GM12873 (cell line): Measurements from ENCODE around the gene FBXL19.

Experiments
- TF ChIP-seq, protein P1 (sequence below): IDR thresholded peaks from 2 replicates; pipeline ENCODE4 v1.5.1; 2012; ENCODE audit warnings: low read depth, mild to moderate bottlenecking, moderate library complexity, low read length, control low read depth; ENCODE audit not compliant: insufficient read depth; ENCODE audit errors: missing control alignments

FBXL19 gene

GRCh38 chr16:30951193-30951592 is 27.8 kb downstream of the FBXL19 start:
- TF ChIP-seq, protein P1, sequence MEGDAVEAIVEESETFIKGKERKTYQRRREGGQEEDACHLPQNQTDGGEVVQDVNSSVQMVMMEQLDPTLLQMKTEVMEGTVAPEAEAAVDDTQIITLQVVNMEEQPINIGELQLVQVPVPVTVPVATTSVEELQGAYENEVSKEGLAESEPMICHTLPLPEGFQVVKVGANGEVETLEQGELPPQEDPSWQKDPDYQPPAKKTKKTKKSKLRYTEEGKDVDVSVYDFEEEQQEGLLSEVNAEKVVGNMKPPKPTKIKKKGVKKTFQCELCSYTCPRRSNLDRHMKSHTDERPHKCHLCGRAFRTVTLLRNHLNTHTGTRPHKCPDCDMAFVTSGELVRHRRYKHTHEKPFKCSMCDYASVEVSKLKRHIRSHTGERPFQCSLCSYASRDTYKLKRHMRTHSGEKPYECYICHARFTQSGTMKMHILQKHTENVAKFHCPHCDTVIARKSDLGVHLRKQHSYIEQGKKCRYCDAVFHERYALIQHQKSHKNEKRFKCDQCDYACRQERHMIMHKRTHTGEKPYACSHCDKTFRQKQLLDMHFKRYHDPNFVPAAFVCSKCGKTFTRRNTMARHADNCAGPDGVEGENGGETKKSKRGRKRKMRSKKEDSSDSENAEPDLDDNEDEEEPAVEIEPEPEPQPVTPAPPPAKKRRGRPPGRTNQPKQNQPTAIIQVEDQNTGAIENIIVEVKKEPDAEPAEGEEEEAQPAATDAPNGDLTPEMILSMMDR, result no peak

DNA sequence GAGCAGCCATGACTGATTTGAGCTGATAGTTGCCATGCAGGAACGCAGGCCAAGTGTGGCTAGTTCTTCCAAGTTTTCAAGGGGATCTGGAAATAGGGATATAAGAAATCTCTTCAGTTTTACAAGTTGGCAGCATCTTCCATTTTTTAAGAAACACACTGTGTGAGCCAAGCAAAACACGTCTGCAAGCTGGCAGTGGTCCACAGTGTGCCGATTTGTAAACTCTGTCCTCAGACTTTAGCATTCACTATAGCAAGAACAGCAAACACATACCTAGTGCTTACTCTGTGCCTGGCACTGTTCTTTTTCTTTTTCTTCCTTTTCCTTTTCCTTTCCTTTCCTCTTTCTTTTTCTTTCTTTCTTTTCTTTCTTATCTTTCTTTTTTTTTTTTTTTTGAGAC is 28.4 kb downstream of the FBXL19 start:
- TF ChIP-seq, protein P1, result no peak

DNA sequence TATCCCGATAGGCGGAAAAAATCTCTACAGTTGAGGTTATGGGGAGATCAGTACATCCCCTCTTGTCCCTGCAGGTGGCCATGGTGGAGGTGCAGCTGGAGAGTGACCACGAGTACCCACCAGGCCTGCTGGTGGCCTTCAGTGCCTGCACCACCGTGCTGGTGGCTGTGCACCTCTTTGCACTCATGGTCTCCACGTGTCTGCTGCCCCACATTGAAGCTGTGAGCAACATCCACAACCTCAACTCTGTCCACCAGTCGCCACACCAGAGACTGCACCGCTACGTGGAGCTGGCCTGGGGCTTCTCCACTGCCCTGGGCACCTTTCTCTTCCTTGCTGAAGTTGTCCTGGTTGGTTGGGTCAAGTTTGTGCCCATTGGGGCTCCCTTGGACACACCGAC is 29.7 kb downstream of the FBXL19 start:
- TF ChIP-seq, protein P1, result no peak

GRCh38 chr16:30953511-30954124 is 30.2 kb downstream of the FBXL19 start:
- TF ChIP-seq, protein P1, result peak; percentile 82

DNA sequence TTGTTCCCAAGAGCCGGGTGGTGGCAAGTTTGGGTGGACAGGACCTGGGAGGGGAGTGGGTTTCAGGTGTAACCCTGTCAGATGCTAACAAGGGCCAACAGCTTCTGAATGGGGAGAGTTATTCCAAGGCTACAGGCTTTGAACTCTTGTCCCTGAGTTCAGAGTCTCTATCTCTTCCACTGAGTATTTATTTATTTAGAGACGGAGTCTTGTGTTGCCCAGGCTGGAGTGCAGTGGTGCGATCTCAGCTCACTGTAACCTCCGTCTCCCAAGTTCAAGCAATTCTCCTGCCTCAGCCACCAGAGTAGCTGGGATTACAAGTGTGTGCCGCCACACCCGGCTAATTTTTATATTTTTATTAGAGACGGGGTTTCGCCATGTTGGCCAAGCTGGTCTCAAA is 31.6 kb downstream of the FBXL19 start:
- TF ChIP-seq, protein P1, result no peak

GRCh38 chr16:30956601-30957455 is 33.5 kb downstream of the FBXL19 start:
- TF ChIP-seq, protein P1, result peak; percentile 34

DNA sequence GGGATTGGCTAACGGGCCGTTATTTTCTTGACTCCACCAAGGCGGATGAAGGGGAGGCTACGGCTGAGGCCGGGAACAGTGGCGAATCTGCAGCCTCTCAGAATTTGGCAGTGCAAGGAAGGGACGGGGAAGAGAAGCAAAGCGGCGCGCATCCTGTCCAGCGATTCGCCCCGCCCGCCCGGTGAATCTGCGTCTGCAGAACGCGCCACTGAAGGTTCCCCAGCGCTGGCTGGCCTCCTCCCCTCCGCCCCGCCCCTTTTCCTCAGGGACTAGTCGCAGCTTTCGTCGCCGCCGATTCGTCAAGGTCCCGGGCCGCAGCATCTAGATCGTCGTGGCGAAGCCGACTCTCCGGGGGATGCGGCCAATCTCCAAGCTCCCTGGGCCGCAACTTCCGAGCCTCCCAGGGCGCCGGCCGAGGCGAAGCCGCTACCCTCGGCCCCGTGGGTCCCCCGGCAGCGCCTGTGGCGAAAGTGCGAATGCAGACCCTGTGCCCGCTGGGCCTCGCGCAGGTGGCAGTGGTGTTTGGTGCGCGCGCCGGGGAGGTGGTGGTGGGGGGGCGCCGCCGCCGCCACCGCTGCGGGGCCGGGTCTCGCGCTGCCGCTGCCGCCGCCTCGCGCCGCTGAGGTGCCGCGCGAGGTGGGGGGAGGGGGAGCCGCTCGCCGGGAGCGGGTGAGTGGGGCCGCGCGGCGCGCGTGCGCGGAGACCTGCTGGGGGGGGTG is 34.2 kb downstream of the FBXL19 start, which contains the start of gene SETD1A:
TSS of gene SETD1A (plus strand) at position 299 of the 719 bp plus-strand sequence. CDS start 978 bp downstream, outside the sequence.
- TF ChIP-seq, protein P1, result no peak
